HG02623 (cell line): ENCODE measurements around the gene DNAJC28.
"Not testable (repeated sequence)": the region's sequence is repeated elsewhere in the genome, so short reads cannot be mapped to it uniquely, and the experiment has no call there.

Source experiments
- ATAC-seq: cut with Tn5 transposase; IDR thresholded peaks from one replicate; pipeline ENCODE4 v1.9.1; 2021; ENCODE audit warnings: moderate library complexity; ENCODE audit not compliant: unreplicated experiment

Gene DNAJC28

GRCh38 chr21:33481314-33481943 is 10.1 kb downstream of the DNAJC28 start:
- no peak for ATAC-seq

GRCh38 chr21:33480481-33481103 is 10.9 kb downstream of the DNAJC28 start:
- ATAC-seq: no peak

- peak; percentile 89 for ATAC-seq
Observed at GRCh38 chr21:33479679-33480480, 11.6 kb downstream of the DNAJC28 start, which contains the start of gene TMEM50B. TMEM50B (minus strand) TSS chr21:33479974; CDS start chr21:33468885, 11,089 bp downstream.

GRCh38 chr21:33478935-33479678 is 12.4 kb downstream of the DNAJC28 start:
- peak; percentile 10 for ATAC-seq

GRCh38 chr21:33478182-33478581 is 13.3 kb downstream of the DNAJC28 start:
- ATAC-seq: no peak

GRCh38 chr21:33477066-33477465 is 14.4 kb downstream of the DNAJC28 start:
- no peak for ATAC-seq

- ATAC-seq: no peak
Observed at GRCh38 chr21:33473344-33473743, 18.2 kb downstream of the DNAJC28 start.

DNA sequence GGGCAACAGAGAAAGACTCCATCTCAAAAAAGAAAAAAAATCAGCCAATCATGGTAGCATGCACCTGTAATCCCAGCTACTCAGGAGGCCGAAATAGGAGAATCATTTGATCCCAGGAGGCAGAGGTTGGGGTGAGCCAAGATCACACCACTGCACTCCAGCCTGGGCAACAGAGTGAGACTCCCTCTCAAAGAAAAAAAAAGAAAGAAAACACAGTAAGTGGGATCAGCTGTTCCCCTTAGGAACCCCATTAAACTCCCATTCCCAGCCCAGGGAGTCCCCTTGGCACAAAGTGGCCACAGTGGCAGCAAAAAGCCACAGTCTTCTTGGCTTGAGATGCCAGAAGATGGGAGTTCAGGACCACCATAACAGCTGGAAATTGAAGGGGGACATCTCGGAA is 20.8 kb downstream of the DNAJC28 start:
- no peak for ATAC-seq

GRCh38 chr21:33469183-33469582 is 22.3 kb downstream of the DNAJC28 start:
- ATAC-seq: not testable (repeated sequence)

DNA sequence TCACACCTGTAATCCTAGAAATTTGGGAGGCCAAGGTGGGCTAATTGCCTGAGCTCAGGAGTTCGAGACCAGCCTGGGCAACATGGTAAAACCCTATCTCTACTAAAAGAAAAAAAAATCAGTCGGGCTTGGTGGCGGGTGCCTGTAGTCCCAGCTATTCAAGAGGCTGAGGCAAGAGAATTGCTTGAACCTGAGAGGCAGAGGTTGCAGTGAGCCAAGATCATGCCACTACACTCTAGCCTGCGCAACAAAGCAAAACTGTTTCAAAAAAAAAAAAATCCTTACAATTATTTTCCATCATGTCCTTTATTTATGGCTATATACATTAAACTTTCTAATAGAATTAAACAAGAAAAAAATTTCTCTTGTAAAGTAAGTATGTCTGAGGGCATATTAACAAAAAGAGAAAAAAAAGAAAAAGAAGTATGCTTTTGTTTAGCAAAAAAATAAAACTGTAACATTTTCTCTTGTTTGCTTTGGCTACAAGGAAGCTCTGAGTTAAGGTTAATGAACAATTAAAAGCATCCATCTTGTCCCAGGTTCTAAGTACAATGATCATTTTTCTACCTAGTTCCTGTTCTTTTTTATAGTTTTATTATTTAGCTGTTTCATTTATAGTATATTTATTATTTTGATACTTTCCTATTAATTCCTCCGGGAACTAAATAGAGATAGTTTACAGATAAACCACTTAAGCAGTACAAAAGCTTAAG is 29.8 kb downstream of the DNAJC28 start:
- ATAC-seq: no peak

DNA sequence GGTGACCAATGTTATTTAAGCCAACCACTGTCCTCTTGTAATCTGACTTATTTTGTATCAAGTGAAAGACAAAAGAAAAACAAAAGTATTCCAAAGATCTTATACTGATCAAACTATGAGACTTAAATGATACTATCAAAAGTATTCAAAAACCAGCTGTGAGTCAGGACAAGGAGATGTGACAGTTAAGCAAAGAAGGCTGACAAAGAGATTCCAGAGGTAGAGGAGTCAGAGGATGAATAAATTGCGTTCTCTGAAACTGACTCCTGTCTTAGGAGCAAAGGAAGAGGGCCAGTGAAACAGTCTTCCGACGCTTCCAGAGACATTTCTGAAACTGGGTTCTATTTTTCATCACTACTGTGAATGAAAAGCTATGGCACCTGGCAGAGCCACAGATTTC is 32.7 kb downstream of the DNAJC28 start:
- no peak for ATAC-seq

DNA sequence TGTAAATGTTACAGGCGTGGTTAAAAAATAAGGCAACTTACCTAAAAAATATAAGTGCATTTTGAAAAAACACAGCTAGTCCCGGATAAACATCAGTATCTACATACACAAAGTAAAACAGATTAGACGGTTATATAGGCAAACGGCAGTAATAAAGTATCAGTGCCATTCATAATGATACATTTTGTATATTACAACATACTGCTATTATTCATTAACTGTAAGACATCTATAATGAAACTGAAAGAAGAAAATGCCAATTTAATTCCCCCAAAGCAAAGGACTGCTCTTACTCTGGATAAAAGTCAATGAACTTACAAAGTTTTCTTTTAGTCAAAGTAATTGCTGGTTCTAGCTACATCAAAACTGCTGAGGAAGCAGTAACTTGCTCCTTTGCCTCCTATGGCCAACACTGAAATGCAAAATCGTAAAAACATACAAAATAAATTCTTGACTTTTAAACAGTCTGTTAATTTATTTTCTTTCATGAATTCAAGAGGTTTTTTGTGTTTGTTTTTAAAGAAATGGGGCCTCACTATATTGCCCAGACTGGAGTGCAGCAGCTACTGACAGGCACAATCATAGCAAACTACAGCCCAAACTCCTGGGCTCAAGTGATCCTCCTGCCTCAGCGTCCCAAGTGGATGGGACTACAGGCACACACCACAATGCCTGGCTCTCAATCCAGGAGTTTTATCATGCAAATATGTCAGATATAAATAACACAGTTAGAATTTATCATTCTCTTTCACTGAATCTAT is 35.6 kb downstream of the DNAJC28 start:
- ATAC-seq: no peak

GRCh38 chr21:33452362-33452761 is 39.2 kb downstream of the DNAJC28 start:
- no peak for ATAC-seq

- no peak for ATAC-seq
Observed at GRCh38 chr21:33451634-33452071, 39.9 kb downstream of the DNAJC28 start.

DNA sequence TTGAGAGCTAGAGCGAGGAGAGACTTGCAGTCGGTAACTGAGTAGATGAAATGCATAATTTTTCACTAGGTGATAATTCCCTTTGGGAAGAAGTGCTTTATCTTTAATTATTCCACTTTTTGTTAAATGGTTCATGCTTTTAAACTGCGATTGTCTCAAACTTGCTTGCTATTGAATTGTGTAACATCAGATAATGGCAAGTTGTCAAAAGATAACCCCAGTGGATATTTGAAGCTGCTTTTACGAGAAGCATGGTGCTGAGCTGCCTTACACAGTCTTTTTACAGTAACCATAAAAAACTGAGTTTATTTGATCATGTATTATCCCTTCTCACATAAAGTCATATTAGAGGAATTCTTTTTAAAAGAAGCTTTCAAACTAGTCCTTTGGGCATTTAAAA is 41.9 kb downstream of the DNAJC28 start:
- ATAC-seq: no peak

GRCh38 chr21:33446620-33447019 is 44.9 kb downstream of the DNAJC28 start:
- not testable (repeated sequence) for ATAC-seq

GRCh38 chr21:33444499-33444898 is 47.0 kb downstream of the DNAJC28 start:
- no peak for ATAC-seq

GRCh38 chr21:33443194-33443593 is 48.3 kb downstream of the DNAJC28 start:
- no peak for ATAC-seq
